DMS153 (cell line): ENCODE measurements around the gene HTR2A.

Experiments used
- DNase-seq: peaks from one replicate; lab custom pipeline; 2025; lab: John Stamatoyannopoulos, UW

Gene HTR2A

GRCh38 chr13:46896341-46897137, at the start of gene HTR2A:
TSS of gene HTR2A (minus strand) at chr13:46897053. CDS start at chr13:46895906, 1,147 bp downstream.
- no peak for DNase-seq

- no peak for DNase-seq
Measured at GRCh38 chr13:46936525-46936924, 39.7 kb upstream of the HTR2A start.

- DNase-seq: no peak
Measured at GRCh38 chr13:46934749-46935148, 37.9 kb upstream of the HTR2A start.

GRCh38 chr13:46926916-46927590, 30.2 kb upstream of the HTR2A start:
- DNase-seq: no peak

GRCh38 chr13:46925486-46925885, 28.6 kb upstream of the HTR2A start:
- DNase-seq: no peak

GRCh38 chr13:46914341-46914740, 17.5 kb upstream of the HTR2A start:
- no peak for DNase-seq

GRCh38 chr13:46913757-46914156, 16.9 kb upstream of the HTR2A start:
- no peak for DNase-seq

- no peak for DNase-seq
Measured at GRCh38 chr13:46909042-46909441, 12.2 kb upstream of the HTR2A start.

- DNase-seq: no peak
Measured at GRCh38 chr13:46908501-46908900, 11.6 kb upstream of the HTR2A start.

- no peak for DNase-seq
Measured at GRCh38 chr13:46906405-46906804, 9.6 kb upstream of the HTR2A start.

- no peak for DNase-seq
Measured at GRCh38 chr13:46905249-46905648, 8.4 kb upstream of the HTR2A start.

GRCh38 chr13:46903748-46904147, 6.9 kb upstream of the HTR2A start:
- DNase-seq: no peak

- DNase-seq: no peak
Measured at GRCh38 chr13:46901721-46902120, 4.9 kb upstream of the HTR2A start.

GRCh38 chr13:46899801-46900200, 2.9 kb upstream of the HTR2A start:
- no peak for DNase-seq

GRCh38 chr13:46895381-46895780, 1.5 kb downstream of the HTR2A start:
- peak; percentile 11 for DNase-seq

- DNase-seq: no peak
Measured at GRCh38 chr13:46894568-46894967, 2.3 kb downstream of the HTR2A start.

- no peak for DNase-seq
Measured at GRCh38 chr13:46893798-46894560, 2.9 kb downstream of the HTR2A start.

GRCh38 chr13:46893221-46893740, 3.6 kb downstream of the HTR2A start:
- no peak for DNase-seq

GRCh38 chr13:46885018-46885417, 11.8 kb downstream of the HTR2A start:
- no peak for DNase-seq

- DNase-seq: no peak
Measured at GRCh38 chr13:46884531-46884930, 12.3 kb downstream of the HTR2A start.

- no peak for DNase-seq
Measured at GRCh38 chr13:46881621-46882020, 15.2 kb downstream of the HTR2A start.

- DNase-seq: no peak
Measured at GRCh38 chr13:46874006-46874405, 22.8 kb downstream of the HTR2A start.

- DNase-seq: no peak
Measured at GRCh38 chr13:46871557-46871956, 25.3 kb downstream of the HTR2A start.
